ENCODE results near the gene BNIP3. TPM values are rescaled to one million over a fixed set of nuclear protein-coding genes. Genes with fewer than 3 reads are reported as not detected.

BNIP3 gene
- total and polyA plus RNA-seq, 2 of the 13 experiments (the other 11 are each of a cell fraction or from before 2014, with no cell fraction given) = 73.7 to 223 TPM

DNA sequence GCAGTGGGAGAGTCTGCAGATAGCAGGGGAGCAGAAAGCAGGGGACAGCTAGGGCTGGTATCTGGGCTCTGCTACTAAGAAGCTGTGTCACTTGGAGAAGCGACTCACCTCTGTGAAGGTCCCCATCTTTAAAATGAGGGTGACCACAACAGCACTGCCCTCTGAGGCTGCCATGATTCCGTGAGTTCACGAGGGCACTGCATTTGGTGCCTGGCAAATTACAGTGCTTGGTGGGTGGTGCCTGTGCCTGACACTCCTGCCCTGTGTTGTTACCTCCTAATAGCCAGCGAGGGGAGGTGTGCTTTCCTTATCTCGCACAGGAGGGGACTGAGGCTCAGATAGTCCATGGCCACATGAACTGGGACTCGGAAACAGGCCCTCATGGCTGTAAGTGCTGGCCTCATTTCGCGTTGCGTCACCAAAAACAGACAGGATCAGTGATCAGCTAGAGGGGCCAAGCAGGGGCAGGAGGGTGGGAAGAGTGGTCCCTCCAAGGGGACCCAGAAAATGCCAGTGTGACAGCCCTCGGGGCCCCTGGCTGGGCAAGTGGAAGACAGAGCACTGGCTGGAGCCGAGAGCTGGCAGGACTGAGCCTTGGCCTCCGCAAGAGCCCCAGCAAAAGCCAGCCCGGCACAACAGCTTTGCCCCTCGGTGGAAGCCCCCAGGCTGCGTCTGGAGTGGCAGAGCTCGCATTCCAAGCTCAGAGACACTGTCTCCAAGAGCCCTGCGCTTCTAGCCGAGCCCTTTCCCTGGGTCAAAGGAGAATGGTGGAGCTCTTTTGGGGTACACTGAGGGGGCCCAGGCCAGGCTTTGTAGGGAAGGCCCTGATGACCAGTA is 17.3 kb upstream of the BNIP3 start (continued):
- TF ChIP-seq KDM4B (CRISPR knock-in tag; IDR thresholded peaks at IDR 0.05) = no peak
- TF ChIP-seq KMT2A (CRISPR knock-in tag; IDR thresholded peaks at IDR 0.05) = no peak
- TF ChIP-seq ZC3H13 (CRISPR knock-in tag; IDR thresholded peaks at IDR 0.05) = no peak
- peak; percentile 52 for TF ChIP-seq ZBTB38 (CRISPR knock-in tag; IDR thresholded peaks at IDR 0.05)
- no peak for TF ChIP-seq ZNF891 (CRISPR knock-in tag; IDR thresholded peaks at IDR 0.05)
- no peak for TF ChIP-seq MAFG (CRISPR knock-in tag; IDR thresholded peaks at IDR 0.05)
- TF ChIP-seq RFXANK (CRISPR knock-in tag; IDR thresholded peaks at IDR 0.05) = no peak
- TF ChIP-seq ZNF841 (CRISPR knock-in tag; IDR thresholded peaks at IDR 0.05; ENCODE audit: borderline replicate concordance) = no peak
- TF ChIP-seq MZF1 (CRISPR knock-in tag; IDR thresholded peaks at IDR 0.05; ENCODE audit: borderline replicate concordance) = no peak
- TF ChIP-seq ZNF30 (CRISPR knock-in tag; IDR thresholded peaks at IDR 0.05) = 0 out of 2 replicates have a peak, but pooled peaks have one; percentile 19
- no peak for TF ChIP-seq REPIN1 (CRISPR knock-in tag; IDR thresholded peaks at IDR 0.05; ENCODE audit: borderline replicate concordance, low read depth)
- no peak for TF ChIP-seq ZNF543 (CRISPR knock-in tag; IDR thresholded peaks at IDR 0.05)
- TF ChIP-seq IKZF1 (IDR thresholded peaks at IDR 0.05) = no peak
- TF ChIP-seq TBX2 (CRISPR knock-in tag; IDR thresholded peaks at IDR 0.05; ENCODE audit: borderline replicate concordance) = peak; percentile 5; the same call in 1 of the 2 replicates
- TF ChIP-seq ERF (CRISPR knock-in tag; IDR thresholded peaks at IDR 0.05) = no peak
- no peak; the same call in 1 of the 2 replicates for TF ChIP-seq ZNF788 (CRISPR knock-in tag; IDR thresholded peaks at IDR 0.05; ENCODE audit: borderline replicate concordance)
- no peak for TF ChIP-seq ZBTB42 (CRISPR knock-in tag; IDR thresholded peaks at IDR 0.05)
- TF ChIP-seq SALL1 (CRISPR knock-in tag; IDR thresholded peaks at IDR 0.05) = peak; percentile 20; the same call in 1 of the 2 replicates
- peak; percentile 24; the same call in 1 of the 2 replicates for TF ChIP-seq MIER3 (CRISPR knock-in tag; IDR thresholded peaks at IDR 0.05; ENCODE audit: borderline replicate concordance)
- peak; percentile 18; the same call in 1 of the 2 replicates for TF ChIP-seq ZBTB7B (CRISPR knock-in tag; IDR thresholded peaks at IDR 0.05)
- 0 out of 4 replicates have a peak, but pooled peaks of 1 of the 2 experiments have one; percentile 42 for TF ChIP-seq POLR2A (IDR thresholded peaks at IDR 0.05; ENCODE audit: insufficient read depth in 1 of 2, low read depth in 2 of 2, low read length in 2 of 2)
- TF ChIP-seq, protein P1, sequence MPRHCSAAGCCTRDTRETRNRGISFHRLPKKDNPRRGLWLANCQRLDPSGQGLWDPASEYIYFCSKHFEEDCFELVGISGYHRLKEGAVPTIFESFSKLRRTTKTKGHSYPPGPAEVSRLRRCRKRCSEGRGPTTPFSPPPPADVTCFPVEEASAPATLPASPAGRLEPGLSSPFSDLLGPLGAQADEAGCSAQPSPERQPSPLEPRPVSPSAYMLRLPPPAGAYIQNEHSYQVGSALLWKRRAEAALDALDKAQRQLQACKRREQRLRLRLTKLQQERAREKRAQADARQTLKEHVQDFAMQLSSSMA (CRISPR knock-in tag; IDR thresholded peaks at IDR 0.05) = peak; percentile 50; the same call in 1 of the 2 replicates
- 0 out of 2 replicates have a peak, but pooled peaks have one; percentile 3 for TF ChIP-seq GZF1 (CRISPR knock-in tag; IDR thresholded peaks at IDR 0.05)
- 0 out of 2 replicates have a peak, but pooled peaks have one; percentile 9 for TF ChIP-seq MIER2 (CRISPR knock-in tag; IDR thresholded peaks at IDR 0.05)
- peak; percentile 66; the same call in 1 of the 2 replicates for TF ChIP-seq CEBPB (IDR thresholded peaks at IDR 0.05; ENCODE audit: borderline replicate concordance, low read depth, low read length)
- TF ChIP-seq SOX6 (IDR thresholded peaks at IDR 0.05) = no peak
- 0 out of 2 replicates have a peak, but pooled peaks have one; percentile 12 for TF ChIP-seq SOX6 (CRISPR knock-in tag; IDR thresholded peaks at IDR 0.05)
- no peak for TF ChIP-seq ZNF251 (CRISPR knock-in tag; IDR thresholded peaks at IDR 0.05)
- TF ChIP-seq, protein P2, sequence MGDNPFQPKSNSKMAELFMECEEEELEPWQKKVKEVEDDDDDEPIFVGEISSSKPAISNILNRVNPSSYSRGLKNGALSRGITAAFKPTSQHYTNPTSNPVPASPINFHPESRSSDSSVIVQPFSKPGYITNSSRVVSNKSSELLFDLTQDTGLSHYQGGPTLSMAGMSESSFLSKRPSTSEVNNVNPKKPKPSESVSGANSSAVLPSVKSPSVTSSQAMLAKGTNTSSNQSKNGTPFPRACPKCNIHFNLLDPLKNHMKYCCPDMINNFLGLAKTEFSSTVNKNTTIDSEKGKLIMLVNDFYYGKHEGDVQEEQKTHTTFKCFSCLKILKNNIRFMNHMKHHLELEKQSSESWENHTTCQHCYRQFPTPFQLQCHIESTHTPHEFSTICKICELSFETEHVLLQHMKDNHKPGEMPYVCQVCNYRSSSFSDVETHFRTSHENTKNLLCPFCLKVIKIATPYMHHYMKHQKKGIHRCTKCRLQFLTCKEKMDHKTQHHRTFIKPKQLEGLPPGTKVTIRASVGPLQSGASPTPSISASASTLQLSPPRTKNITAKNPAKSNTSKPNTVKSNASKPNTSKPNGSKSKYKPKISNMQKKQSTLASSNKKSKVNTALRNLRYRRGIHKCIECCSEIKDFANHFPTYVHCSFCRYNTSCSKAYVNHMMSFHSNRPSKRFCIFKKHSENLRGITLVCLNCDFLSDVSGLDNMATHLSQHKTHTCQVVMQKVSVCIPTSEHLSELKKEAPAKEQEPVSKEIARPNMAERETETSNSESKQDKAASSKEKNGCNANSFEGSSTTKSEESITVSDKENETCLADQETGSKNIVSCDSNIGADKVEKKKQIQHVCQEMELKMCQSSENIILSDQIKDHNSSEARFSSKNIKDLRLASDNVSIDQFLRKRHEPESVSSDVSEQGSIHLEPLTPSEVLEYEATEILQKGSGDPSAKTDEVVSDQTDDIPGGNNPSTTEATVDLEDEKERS (CRISPR knock-in tag; IDR thresholded peaks at IDR 0.05) = 0 out of 2 replicates have a peak, but pooled peaks have one; percentile 58

Measured in HepG2 (cell line).